H1 (cell line): ENCODE data around the gene SPIRE2.

Experiments used
- CHD7 ChIP-seq: fragments of 300-600 bp; sonication (generic); IDR thresholded peaks from 2 replicates; pipeline ENCODE4 v1.7.1; 2012; ENCODE audit warnings: low read length, moderate library complexity, mild to moderate bottlenecking, inconsistent platforms; ENCODE audit not compliant: insufficient replicate concordance
- CREB1 ChIP-seq: IDR thresholded peaks from 2 replicates; pipeline ENCODE4 v1.6.1; 2012; ENCODE audit warnings: inconsistent platforms
- CTCF ChIP-seq, 3 experiments: IDR thresholded peaks; 1 replicate in 2 of 3; 2 replicates in 1 of 3; pipeline versions ENCODE4 v1.5.1 to v1.6.1; 2011; ENCODE audit warnings: low read length in 3 of 3, mild to moderate bottlenecking in 3 of 3, inconsistent platforms in 2 of 3, low read depth in 1 of 3, moderate library complexity in 1 of 3; ENCODE audit not compliant: insufficient read depth in 1 of 3; ENCODE audit errors: control extremely low read depth in 1 of 3
- EGR1 ChIP-seq: IDR thresholded peaks from 2 replicates; pipeline ENCODE4 v1.6.1; 2011; ENCODE audit warnings: low read depth, low read length, borderline replicate concordance
- POLR2A ChIP-seq, 2 experiments: IDR thresholded peaks; 1 replicate in 1 of 2; 2 replicates in 1 of 2; pipeline ENCODE4 v1.6.1; 2011; ENCODE audit warnings: low read depth in 2 of 2, low read length in 2 of 2, mild to moderate bottlenecking in 2 of 2; ENCODE audit errors: control extremely low read depth in 1 of 2
- SP4 ChIP-seq: IDR thresholded peaks from 2 replicates; pipeline ENCODE4 v1.6.1; 2012; ENCODE audit warnings: low read length, inconsistent platforms

GRCh38 chr16:89904606-89905510 is 76.6 kb downstream of the SPIRE2 start:
- no peak for TF ChIP-seq CTCF (IDR thresholded peaks at IDR 0.05; ENCODE audit: control extremely low read depth in 1 of 3, insufficient read depth in 1 of 3, low read depth in 1 of 3, low read length in 3 of 3)
- no peak for TF ChIP-seq SP4
- no peak for TF ChIP-seq POLR2A (IDR thresholded peaks at IDR 0.05; ENCODE audit: control extremely low read depth in 1 of 2, low read depth in 2 of 2, low read length in 2 of 2)
- TF ChIP-seq CREB1 = no peak
- no peak for TF ChIP-seq EGR1
- TF ChIP-seq CHD7 = no peak
